NCI-H1092 (cell line): Measurements from ENCODE around the gene WNT11.

Experiments used
- DNase-seq: peaks from one replicate; lab custom pipeline; 2025; lab: John Stamatoyannopoulos, UW

The WNT11 gene

GRCh38 chr11:76152741-76153570 is 53.3 kb downstream of the WNT11 start:
- DNase-seq, result no peak

- no peak for DNase-seq
Measured at GRCh38 chr11:76152086-76152681, 54.1 kb downstream of the WNT11 start.

GRCh38 chr11:76151556-76152085 is 54.7 kb downstream of the WNT11 start:
- peak; percentile 37 for DNase-seq

- no peak for DNase-seq
Measured at GRCh38 chr11:76150141-76150540, 56.2 kb downstream of the WNT11 start.

DNA sequence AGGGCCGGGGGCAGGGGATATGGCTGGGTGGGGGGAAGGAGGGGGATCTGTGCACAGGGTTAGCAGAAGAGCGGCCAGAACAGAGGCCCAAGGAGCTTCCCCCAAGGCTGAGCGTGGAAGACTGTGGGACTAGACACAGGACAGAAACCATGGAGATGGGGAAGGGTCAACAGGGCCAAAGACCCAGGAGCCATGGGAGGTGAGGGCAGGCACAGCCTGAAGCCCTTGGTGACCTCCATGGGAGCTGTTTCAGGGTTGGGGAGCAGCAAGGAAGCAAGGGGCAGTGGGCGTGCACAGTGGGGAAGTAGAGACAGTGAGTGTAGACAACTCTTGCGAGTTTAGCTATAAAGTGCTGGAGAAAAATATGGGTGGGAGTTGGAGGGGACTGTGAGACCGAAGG is 56.6 kb downstream of the WNT11 start:
- DNase-seq, result no peak

DNA sequence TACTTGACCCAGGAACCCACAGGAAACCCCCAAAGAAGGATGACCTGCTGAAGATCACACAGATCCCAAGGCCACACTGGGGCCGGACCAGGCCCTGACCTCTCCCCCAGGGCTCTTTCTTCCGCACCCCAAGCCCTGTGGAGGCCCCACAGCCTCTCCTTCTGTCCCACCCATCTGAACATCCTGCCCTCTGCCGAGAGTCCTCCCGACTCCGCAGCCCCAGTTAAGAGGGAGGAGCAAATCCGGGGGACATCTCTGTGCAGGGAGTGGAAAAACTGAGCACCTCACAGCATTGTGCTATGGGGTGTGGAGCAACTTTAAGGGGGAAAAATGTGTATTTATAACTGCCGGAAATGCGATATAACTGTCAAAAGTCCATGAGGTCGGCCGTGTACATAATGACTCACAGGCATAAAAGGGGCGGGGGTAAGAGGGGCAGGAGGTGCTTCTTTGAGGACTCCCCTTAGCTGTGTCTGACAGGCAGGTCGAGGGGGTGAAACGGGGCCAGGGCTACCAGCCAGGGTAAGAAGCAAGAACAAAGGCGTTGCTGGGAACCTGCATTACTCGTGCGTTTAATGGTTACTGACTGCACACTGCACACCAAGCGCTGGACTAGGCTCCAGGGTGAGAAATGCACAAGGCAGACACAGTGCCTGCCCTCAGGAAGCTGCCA is 57.2 kb downstream of the WNT11 start:
- DNase-seq, result no peak

- no peak for DNase-seq
Measured at GRCh38 chr11:76148231-76148630, 58.1 kb downstream of the WNT11 start.

GRCh38 chr11:76147106-76147740 is 59.1 kb downstream of the WNT11 start:
- DNase-seq, result no peak

DNA sequence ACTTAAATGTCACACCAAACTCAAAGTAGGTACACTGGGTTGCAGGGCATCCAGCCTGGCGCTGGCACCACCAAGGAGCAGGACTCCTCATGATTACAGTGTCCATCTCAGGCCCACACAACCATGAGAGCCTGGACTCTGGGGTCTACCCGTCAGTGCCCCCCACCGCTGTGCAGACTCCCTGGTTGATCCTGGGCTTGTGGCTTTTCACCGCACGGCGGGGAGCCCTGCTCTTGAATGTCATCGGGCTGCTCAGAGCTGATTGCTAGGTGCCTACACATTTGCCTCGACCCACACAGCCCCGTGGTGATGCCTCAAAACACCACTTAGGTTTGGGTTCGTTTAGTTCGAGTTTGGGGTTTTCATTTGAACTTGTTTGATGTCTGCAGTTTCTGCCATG is 63.0 kb downstream of the WNT11 start:
- no peak for DNase-seq

DNA sequence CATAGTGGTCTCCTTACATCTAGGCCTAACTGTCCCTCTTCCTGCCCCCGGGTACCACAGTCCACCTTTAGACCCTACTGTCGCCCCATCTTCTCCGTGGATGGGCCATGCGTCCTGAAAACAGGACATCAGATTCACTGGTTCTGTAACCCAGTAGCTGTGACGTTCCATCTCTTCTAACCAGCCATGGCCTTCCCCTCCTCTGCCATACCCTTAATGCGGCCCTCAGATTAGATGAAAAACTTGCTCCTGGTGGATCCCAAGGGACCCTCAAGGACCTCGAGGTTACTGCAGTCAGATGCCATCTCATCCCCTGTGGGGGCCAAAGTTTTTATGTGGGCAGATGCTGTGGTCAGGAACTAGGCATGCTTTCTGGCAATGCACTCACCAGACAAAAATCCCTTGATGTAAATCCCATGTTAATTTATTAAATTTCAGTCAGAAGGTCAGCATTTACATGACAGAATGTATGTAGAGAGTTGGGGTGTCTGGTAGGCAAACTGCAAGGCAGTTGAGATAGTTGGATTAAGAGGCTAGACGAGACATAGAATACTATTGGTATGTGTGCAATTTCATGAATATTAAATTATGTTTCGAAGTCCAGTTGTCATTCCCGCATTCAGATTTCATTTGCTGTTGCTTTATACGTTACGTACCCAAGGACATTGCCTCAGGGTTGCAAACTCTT is 64.3 kb downstream of the WNT11 start:
- no peak for DNase-seq

- DNase-seq, result no peak
Measured at GRCh38 chr11:76140912-76141574, 65.3 kb downstream of the WNT11 start.

GRCh38 chr11:76139314-76139713 is 67.0 kb downstream of the WNT11 start:
- DNase-seq, result no peak
